Measurements from ENCODE around the gene CDC123. TPM values are rescaled to one million over a fixed set of nuclear protein-coding genes. Genes with fewer than 3 reads are reported as not detected.
A peak's percentile ranks its signal among the peaks of the same experiment; 100 is the strongest.

CDC123 gene
- total RNA-seq, 1 experiment from 2014 or later, result 74.2 TPM

DNA sequence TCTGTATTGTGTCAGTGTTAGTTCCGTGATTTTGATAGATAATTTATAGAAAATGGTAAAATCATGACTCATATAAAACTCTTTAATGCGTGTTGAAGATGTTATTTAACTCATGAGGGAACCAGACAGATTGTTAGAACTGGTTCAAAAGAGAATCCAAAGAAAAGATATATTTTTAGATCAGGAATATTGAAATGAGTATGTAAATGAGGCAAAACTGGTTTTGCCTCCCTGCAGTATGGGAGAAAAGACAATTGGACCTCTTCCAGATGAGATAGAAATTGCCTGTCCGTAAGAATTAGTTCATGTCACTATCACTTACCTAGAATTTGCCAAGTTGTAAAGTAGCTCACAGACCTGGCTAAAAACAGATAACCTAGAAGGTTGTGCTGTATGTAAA lies 17.6 kb downstream of the CDC123 start:
- H3K9ac ChIP-seq (ENCODE audit: low read length), result no peak overlapping the region
- POLR2A ChIA-PET (ENCODE audit: unreplicated experiment), result no interaction called here
- no peak for ATAC-seq
- no peaks in the 10 kb centered on the region for H3K27me3 ChIP-seq (ENCODE audit: low read length)
- peaks cover 3% of the 10 kb centered on the region; the same call in 1 of the 2 replicates for H3K79me2 ChIP-seq (ENCODE audit: low read length)
- no peak for DNase-seq
- TF ChIP-seq, protein P1, sequence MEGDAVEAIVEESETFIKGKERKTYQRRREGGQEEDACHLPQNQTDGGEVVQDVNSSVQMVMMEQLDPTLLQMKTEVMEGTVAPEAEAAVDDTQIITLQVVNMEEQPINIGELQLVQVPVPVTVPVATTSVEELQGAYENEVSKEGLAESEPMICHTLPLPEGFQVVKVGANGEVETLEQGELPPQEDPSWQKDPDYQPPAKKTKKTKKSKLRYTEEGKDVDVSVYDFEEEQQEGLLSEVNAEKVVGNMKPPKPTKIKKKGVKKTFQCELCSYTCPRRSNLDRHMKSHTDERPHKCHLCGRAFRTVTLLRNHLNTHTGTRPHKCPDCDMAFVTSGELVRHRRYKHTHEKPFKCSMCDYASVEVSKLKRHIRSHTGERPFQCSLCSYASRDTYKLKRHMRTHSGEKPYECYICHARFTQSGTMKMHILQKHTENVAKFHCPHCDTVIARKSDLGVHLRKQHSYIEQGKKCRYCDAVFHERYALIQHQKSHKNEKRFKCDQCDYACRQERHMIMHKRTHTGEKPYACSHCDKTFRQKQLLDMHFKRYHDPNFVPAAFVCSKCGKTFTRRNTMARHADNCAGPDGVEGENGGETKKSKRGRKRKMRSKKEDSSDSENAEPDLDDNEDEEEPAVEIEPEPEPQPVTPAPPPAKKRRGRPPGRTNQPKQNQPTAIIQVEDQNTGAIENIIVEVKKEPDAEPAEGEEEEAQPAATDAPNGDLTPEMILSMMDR (conservative IDR thresholded peaks at IDR 0.05; ENCODE audit: low read depth, low read length), result no peak
- no peak for TF ChIP-seq EZH2phosphoT487 (IDR thresholded peaks at IDR 0.05; ENCODE audit: borderline replicate concordance, low read length)
- no peak for TF ChIP-seq EZH2 (IDR thresholded peaks at IDR 0.05; ENCODE audit: low read length, unreplicated experiment)
- no TSS peak for BruUV-seq (replicated peaks)
- peaks cover 27% of the 10 kb centered on the region for H3K36me3 ChIP-seq (ENCODE audit: low read depth, low read length)
- no peaks in the 10 kb centered on the region for H3K9me3 ChIP-seq (ENCODE audit: low read length)
- intact Hi-C loops (cut with micrococcal nuclease), result no loop called here
- H4K20me1 ChIP-seq (ENCODE audit: low read length), result no peaks in the 10 kb centered on the region
- H3K27ac ChIP-seq (ENCODE audit: low read length), result no peak overlapping the region
- no peaks in the 10 kb centered on the region for H3F3A ChIP-seq (ENCODE audit: low read length, unreplicated experiment)
- CTCF ChIA-PET, result no interaction called here
- H3K4me2 ChIP-seq (ENCODE audit: low read length), result no peak overlapping the region
- no peaks in the 10 kb centered on the region for H3K4me1 ChIP-seq (ENCODE audit: insufficient read depth, low read length)
- H3K9me2 ChIP-seq (replicated peaks; ENCODE audit: low read length), result no peaks in the 10 kb centered on the region
- H2AFZ ChIP-seq (ENCODE audit: low read length), result no peak overlapping the region
- no peak overlapping the region for H3K4me3 ChIP-seq (ENCODE audit: low read length)

DNA sequence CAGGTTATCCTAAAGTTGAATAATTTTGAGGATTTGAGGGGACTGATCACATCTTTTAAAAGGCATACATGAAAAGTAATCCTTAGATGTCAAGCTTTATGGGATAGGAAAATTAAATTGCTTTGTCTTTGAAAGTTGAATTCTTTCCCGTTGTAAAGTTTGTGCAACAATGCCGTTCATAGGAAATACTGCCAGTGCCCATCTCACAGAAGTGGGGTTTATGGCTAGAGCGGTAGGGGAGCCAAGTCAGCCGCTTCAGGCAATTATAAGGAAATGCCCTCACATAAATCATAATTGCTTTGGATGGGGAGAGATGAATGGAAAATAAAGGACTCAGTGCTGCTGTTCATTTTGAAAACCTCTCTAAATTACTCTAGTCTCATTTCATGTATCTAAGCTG lies 18.1 kb downstream of the CDC123 start:
- TF ChIP-seq EZH2 (IDR thresholded peaks at IDR 0.05; ENCODE audit: low read length, unreplicated experiment) (no peak), EZH2phosphoT487 (IDR thresholded peaks at IDR 0.05; ENCODE audit: borderline replicate concordance, low read length) (no peak)
- TF ChIP-seq, protein P1 (conservative IDR thresholded peaks at IDR 0.05; ENCODE audit: low read depth, low read length), result no peak
- no peaks in the 10 kb centered on the region for H3F3A ChIP-seq (ENCODE audit: low read length, unreplicated experiment)
- H3K36me3 ChIP-seq (ENCODE audit: low read depth, low read length), result peaks cover 27% of the 10 kb centered on the region
- BruUV-seq (replicated peaks), result no TSS peak
- no peak overlapping the region for H3K4me3 ChIP-seq (ENCODE audit: low read length)
- H3K79me2 ChIP-seq (ENCODE audit: low read length), result peaks cover 3% of the 10 kb centered on the region; the same call in 1 of the 2 replicates
- no peak overlapping the region for H2AFZ ChIP-seq (ENCODE audit: low read length)
- no peaks in the 10 kb centered on the region for H3K4me1 ChIP-seq (ENCODE audit: insufficient read depth, low read length)
- H4K20me1 ChIP-seq (ENCODE audit: low read length), result no peaks in the 10 kb centered on the region
- no peaks in the 10 kb centered on the region for H3K27me3 ChIP-seq (ENCODE audit: low read length)
- H3K9me2 ChIP-seq (replicated peaks; ENCODE audit: low read length), result no peaks in the 10 kb centered on the region
- no peak overlapping the region for H3K27ac ChIP-seq (ENCODE audit: low read length)
- intact Hi-C loops (cut with micrococcal nuclease), result no loop called here
- no peak overlapping the region for H3K9ac ChIP-seq (ENCODE audit: low read length)
- ChIA-PET CTCF (no interaction called here), POLR2A (ENCODE audit: unreplicated experiment) (no interaction called here)
- H3K4me2 ChIP-seq (ENCODE audit: low read length), result no peak overlapping the region
- ATAC-seq (no peak), DNase-seq (no peak)
- H3K9me3 ChIP-seq (ENCODE audit: low read length), result no peaks in the 10 kb centered on the region

DNA sequence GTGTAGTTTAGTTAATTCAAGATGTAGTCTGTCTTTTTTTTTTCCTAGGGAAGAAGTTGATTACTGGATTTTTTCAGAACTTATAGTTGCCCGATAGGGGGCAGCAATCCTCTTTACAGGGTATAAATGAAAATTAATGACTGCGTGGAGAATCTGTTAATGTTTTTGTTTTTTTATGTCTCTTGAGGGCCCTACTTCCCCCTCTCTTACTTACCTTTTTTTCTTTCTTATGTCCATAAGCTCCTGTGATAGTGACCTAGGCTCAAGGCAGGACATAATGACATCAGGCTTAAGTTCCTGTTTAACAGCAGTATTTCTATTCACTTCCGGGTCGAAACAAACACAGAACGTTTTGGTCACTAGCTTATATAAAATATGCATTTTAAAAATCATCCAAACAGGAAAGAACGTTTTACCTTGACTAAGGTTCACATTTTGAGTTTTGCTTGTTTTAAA lies 18.8 kb downstream of the CDC123 start:
- ChIA-PET POLR2A (ENCODE audit: unreplicated experiment) (no interaction called here), CTCF (no interaction called here)
- Histone ChIP-seq H3K27me3 (ENCODE audit: low read length) (no peaks in the 10 kb centered on the region), H3K9me3 (ENCODE audit: low read length) (no peaks in the 10 kb centered on the region), H3K4me1 (ENCODE audit: insufficient read depth, low read length) (no peaks in the 10 kb centered on the region), H3F3A (ENCODE audit: low read length, unreplicated experiment) (no peaks in the 10 kb centered on the region), H3K9ac (ENCODE audit: low read length) (no peak overlapping the region), H3K27ac (ENCODE audit: low read length) (no peak overlapping the region), H3K4me3 (ENCODE audit: low read length) (no peak overlapping the region), H3K79me2 (ENCODE audit: low read length) (peaks cover 3% of the 10 kb centered on the region; the same call in 1 of the 2 replicates), H3K4me2 (ENCODE audit: low read length) (no peak overlapping the region), H2AFZ (ENCODE audit: low read length) (no peak overlapping the region), H3K36me3 (ENCODE audit: low read depth, low read length) (peaks cover 27% of the 10 kb centered on the region), H3K9me2 (replicated peaks; ENCODE audit: low read length) (no peaks in the 10 kb centered on the region), H4K20me1 (ENCODE audit: low read length) (no peaks in the 10 kb centered on the region)
- ATAC-seq, result no peak
- TF ChIP-seq EZH2phosphoT487 (IDR thresholded peaks at IDR 0.05; ENCODE audit: borderline replicate concordance, low read length), result no peak
- TF ChIP-seq, protein P1 (conservative IDR thresholded peaks at IDR 0.05; ENCODE audit: low read depth, low read length), result peak; percentile 68
- no peak for TF ChIP-seq EZH2 (IDR thresholded peaks at IDR 0.05; ENCODE audit: low read length, unreplicated experiment)
- BruUV-seq (replicated peaks), result no TSS peak
- DNase-seq, result peak; percentile 28
- intact Hi-C loops (cut with micrococcal nuclease), result no loop called here
